Activated naive CD4-positive, alpha-beta T cell treated with anti-CD3 and anti-CD28 coated beads, Interleukin-2, amount 50 U/mL, for 24 hours (primary cell): ENCODE data around the gene ANKRD22.
A peak's percentile ranks its signal among the peaks of the same experiment; 100 is the strongest.

Experiments used
- H3K27ac Mint-ChIP-seq: one replicate; pipeline ENCODE4 v1.8.0; 2021; ENCODE audit warnings: mild to moderate bottlenecking, mixed read lengths
- H3K27me3 Mint-ChIP-seq: one replicate; pipeline ENCODE4 v1.8.0; 2021; ENCODE audit warnings: mixed read lengths
- H3K36me3 Mint-ChIP-seq: one replicate; pipeline ENCODE4 v1.8.0; 2021; ENCODE audit warnings: mixed read lengths
- H3K4me1 Mint-ChIP-seq: one replicate; pipeline ENCODE4 v1.8.0; 2021; ENCODE audit warnings: mixed read lengths
- H3K4me3 Mint-ChIP-seq: one replicate; pipeline ENCODE4 v1.8.0; 2021; ENCODE audit warnings: mild to moderate bottlenecking, mixed read lengths
- H3K9me3 Mint-ChIP-seq: one replicate; pipeline ENCODE4 v1.8.0; 2021; ENCODE audit warnings: mixed read lengths

Gene ANKRD22

DNA sequence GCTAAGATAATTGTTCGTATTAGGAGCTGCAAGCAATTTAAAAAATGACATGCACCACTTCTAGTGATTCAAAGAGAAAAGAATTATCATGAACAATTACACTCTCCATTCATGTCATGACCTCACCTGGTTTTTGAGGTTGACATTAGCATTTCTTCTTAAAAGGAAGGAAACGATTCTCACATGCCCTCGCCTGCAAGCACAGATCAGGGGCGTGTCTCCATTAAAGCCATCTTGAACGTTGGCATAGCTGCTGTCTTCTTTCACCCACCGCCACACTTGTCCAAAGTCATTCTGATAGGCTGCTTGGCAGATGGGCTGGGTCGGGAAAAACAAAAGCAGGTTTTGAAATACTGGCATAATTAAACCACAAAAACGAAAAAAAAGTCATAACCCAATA, 19.9 kb downstream of the ANKRD22 start:
- no peaks in the 10 kb centered on the region for H3K36me3 Mint-ChIP-seq
- H3K27ac Mint-ChIP-seq = no peak overlapping the region
- H3K9me3 Mint-ChIP-seq = no peaks in the 10 kb centered on the region
- no peak overlapping the region for H3K4me3 Mint-ChIP-seq
- H3K4me1 Mint-ChIP-seq = peaks cover 54% of the 10 kb centered on the region
- H3K27me3 Mint-ChIP-seq = no peaks in the 10 kb centered on the region

DNA sequence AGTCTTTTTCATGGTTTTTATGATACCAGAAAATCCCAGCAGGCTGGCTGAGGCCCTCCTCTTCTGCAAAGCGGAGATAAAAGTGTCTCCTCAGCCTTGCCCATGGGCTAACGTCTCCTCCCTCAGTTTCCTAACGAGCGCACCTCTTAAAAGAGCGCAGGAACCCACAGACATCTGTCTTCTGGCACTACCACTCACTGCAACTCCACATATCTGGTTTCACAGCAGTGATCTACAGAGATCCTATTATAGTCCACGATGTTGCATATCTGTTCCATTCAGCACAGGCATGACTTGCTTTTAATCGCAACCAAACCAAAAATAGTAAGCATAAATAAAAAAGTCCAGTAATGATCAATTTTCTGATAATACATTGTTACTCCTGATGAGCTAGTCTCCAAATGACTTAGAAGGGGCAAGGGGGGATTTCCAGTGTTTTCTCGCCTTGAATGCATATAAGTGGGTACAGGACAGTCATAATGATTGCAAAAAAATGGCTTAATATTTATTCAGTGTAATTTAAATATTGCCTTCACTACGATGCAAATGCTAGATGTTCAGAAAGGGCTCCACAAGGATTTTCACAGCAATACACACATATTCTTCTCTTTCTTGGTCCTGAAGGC, 20.9 kb downstream of the ANKRD22 start:
- H3K36me3 Mint-ChIP-seq = no peaks in the 10 kb centered on the region

DNA sequence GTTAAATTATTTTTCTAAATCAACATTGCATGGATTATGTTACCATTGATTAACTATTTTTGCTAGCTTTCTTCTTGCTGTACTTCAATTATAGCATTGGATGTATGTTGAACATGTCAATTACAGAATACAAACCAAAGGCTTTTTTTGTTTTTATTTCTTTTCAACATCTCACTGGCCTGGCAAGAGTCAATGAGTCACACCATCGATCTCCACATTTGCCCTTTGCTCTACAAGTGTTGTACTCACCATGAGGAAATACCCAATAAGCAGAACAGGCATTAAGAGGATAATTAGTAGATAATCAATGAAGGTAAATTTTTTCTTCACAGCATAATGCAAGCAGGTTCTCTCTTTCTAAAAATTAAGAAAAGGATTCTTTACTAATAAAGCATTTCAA, 23.3 kb downstream of the ANKRD22 start:
- Mint-ChIP-seq H3K27ac (no peak overlapping the region), H3K4me3 (no peak overlapping the region), H3K27me3 (no peaks in the 10 kb centered on the region), H3K36me3 (peaks cover 3% of the 10 kb centered on the region), H3K4me1 (peaks cover 74% of the 10 kb centered on the region), H3K9me3 (peaks cover 4% of the 10 kb centered on the region)

More for the DNA sequence above, 20.9 kb downstream of the ANKRD22 start:
- Mint-ChIP-seq H3K4me3 (no peak overlapping the region), H3K9me3 (no peaks in the 10 kb centered on the region), H3K27me3 (no peaks in the 10 kb centered on the region), H3K4me1 (peaks cover 63% of the 10 kb centered on the region), H3K27ac (no peak overlapping the region)

DNA sequence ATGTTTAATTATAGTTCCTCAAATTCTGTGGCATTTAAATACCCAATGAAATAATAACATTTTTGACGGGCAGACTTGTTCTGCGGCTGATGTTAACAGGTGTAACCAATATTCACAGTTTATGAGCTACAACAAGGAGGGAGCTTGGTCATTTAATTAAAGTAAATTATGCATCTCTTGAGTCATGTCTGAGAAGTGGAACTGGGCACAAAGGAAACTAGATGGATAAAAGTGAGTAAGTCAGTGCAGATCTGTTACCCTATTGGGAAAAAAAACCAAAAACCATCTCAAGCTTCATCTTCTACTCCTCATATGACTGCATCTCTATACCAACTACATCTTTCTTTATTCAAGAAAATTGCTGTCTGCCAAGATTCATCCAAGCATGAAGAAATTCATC, 24.0 kb downstream of the ANKRD22 start:
- H3K27ac Mint-ChIP-seq = peak overlapping the region; percentile 14
- peaks cover 3% of the 10 kb centered on the region for H3K36me3 Mint-ChIP-seq
- H3K4me1 Mint-ChIP-seq = peaks cover 74% of the 10 kb centered on the region

DNA sequence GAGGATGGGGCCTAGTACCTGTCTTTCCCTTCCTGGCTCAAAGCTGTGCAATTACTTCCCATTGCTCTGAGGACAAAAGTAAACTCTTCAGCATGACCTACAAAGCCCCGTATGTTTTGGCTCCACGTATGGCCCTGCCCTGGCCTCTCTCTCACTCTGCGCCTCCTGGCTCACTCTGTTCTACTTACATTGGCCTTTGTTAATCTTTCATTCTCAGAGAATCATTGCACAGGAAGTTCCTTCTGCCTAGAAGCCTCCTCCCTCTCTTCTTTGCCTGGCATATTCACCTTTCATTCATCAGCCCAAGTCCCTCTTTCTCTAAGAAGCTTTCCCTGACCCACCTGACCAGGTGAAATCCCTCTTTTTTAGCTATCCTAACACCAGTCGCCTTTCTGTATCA, 25.3 kb downstream of the ANKRD22 start:
- H3K27me3 Mint-ChIP-seq = no peaks in the 10 kb centered on the region
- H3K27ac Mint-ChIP-seq = peak overlapping the region; percentile 89
- peaks cover 77% of the 10 kb centered on the region for H3K4me1 Mint-ChIP-seq
- peaks cover 4% of the 10 kb centered on the region for H3K9me3 Mint-ChIP-seq
- peak overlapping the region; percentile 40 for H3K4me3 Mint-ChIP-seq
- peaks cover 3% of the 10 kb centered on the region for H3K36me3 Mint-ChIP-seq

More for the DNA sequence above, 24.0 kb downstream of the ANKRD22 start:
- no peak overlapping the region for H3K4me3 Mint-ChIP-seq
- peaks cover 4% of the 10 kb centered on the region for H3K9me3 Mint-ChIP-seq
- no peaks in the 10 kb centered on the region for H3K27me3 Mint-ChIP-seq

DNA sequence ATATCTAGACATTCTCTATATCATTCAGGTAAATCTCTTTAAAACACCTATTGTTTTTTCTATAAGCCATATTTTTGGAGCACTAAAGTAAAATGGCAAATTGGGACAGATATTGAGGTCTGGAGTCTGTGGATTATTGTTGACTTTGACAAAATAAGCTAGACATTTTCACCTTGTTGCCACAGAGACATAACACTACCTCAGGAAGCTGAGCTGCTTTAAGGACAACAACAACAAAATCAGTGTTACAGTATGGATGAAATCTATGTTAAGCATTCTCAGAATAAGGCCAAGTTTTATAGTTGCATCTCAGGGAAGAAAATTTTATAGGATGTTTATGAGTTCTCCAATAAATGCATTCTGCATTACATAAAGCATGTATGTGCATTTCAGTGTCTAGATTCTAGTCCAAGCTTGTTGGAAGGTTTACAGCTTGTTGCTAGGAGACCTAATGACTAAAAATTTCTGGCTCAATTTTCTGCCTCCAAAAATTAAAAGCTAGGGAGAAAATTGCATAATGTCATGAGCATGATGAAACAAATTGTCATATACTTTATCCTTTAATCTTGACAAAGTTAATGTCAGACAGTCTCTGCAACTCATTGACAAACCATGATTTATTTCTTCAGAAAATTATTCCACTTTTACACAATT, 30.8 kb downstream of the ANKRD22 start:
- peaks cover 65% of the 10 kb centered on the region for H3K4me1 Mint-ChIP-seq
- peaks cover 3% of the 10 kb centered on the region for H3K36me3 Mint-ChIP-seq
- peaks cover 4% of the 10 kb centered on the region for H3K9me3 Mint-ChIP-seq
- H3K4me3 Mint-ChIP-seq = no peak overlapping the region
- H3K27me3 Mint-ChIP-seq = no peaks in the 10 kb centered on the region
- peak overlapping the region; percentile 47 for H3K27ac Mint-ChIP-seq

DNA sequence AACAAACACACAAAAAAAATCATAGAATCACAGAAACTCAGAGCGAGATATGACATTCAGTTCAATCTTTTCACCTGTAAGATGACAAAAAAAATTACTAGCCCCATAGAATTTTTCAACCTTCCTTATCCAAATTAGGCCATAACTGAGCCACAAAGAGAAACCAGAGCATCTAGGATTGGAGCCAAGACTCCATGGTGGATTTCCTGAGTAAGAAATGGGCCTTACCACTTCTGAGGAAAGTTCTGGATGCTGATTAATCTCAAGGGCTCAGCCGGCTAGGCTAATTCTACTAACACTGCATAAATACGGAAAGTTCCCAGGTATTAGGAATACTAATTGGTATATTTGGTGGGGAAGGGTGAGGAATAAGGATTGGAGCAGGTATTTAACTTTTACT, 32.4 kb downstream of the ANKRD22 start:
- Mint-ChIP-seq H3K36me3 (peaks cover 3% of the 10 kb centered on the region), H3K4me1 (peaks cover 68% of the 10 kb centered on the region), H3K27ac (no peak overlapping the region), H3K9me3 (peaks cover 4% of the 10 kb centered on the region), H3K4me3 (no peak overlapping the region), H3K27me3 (no peaks in the 10 kb centered on the region)

DNA sequence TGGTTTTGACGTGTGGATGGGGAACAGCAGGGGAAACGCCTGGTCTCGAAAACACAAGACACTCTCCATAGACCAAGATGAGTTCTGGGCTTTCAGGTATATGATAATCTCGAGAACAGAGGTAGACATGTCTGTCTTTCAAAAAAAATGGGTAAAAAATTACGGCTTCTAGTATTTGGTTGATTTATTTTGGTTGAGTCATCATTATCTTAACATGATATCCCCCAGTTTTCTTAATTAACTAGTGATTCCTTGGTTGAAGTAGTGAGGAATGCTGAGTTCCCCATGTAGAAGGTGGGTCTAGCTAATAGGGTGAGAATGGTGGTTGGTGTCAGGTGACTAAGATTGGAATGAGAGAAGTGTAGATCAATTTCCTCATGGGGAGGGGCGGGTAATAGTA, 38.4 kb downstream of the ANKRD22 start:
- Mint-ChIP-seq H3K27ac (no peak overlapping the region), H3K9me3 (no peaks in the 10 kb centered on the region), H3K36me3 (no peaks in the 10 kb centered on the region), H3K27me3 (no peaks in the 10 kb centered on the region), H3K4me1 (peaks cover 50% of the 10 kb centered on the region), H3K4me3 (no peak overlapping the region)

DNA sequence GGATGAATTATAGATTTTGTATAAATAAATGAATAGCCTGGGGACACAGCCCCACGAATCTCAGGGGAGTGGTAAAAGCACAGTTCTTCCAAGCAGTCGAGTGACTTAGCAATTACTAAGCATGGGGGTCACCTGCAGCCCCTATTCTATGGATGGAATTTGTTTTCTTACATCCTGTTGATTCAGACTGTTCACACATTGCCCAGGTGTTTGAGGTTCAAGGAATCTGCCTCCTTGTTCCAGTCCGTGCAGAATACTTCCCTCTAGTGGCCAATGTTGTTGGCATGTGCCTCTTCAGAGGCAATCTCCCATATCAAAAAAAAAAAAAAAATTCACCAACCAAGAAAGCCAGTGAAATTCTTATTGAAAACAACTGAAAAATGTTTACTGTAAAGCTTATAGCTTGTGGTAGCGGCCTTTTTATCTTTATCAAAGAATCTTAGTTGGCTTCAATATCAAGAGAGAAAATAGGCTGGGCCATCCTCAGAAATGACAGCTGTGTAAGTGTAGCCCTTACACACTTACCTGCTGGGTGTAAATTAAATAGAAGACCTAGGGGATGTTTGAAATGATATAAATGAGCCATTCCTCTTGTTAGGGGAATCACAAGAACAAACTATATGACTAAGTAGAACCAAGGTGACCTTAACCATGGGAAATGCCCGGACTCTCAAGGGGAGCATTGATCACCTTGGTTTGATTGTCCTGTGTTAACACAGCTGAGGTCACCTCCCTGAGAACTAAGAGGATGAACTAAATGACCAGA, 41.3 kb downstream of the ANKRD22 start:
- H3K4me3 Mint-ChIP-seq = no peak overlapping the region
- no peaks in the 10 kb centered on the region for H3K27me3 Mint-ChIP-seq
- H3K9me3 Mint-ChIP-seq = no peaks in the 10 kb centered on the region
- no peaks in the 10 kb centered on the region for H3K36me3 Mint-ChIP-seq
- H3K27ac Mint-ChIP-seq = peak overlapping the region; percentile 33
- H3K4me1 Mint-ChIP-seq = peaks cover 29% of the 10 kb centered on the region

DNA sequence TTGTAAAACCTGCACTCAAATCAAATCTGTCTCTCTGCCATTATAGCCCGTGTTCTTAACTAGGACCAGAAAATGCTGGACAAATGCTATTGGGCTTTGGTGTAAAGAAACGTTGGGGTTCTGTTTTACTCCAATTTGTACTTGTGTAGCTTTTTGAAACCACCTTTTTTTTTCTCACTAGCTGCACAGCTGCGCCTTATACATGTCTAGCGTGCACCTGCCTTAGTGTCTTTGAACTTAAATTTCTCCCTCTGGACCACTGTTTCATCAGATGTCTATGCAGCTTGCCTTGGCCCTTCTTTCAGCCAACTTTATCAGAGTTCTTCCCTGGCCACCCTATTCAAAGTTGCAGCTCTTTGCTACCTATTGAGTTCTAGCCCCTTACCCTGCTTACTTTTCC, 42.0 kb downstream of the ANKRD22 start:
- no peak overlapping the region for H3K27ac Mint-ChIP-seq

DNA sequence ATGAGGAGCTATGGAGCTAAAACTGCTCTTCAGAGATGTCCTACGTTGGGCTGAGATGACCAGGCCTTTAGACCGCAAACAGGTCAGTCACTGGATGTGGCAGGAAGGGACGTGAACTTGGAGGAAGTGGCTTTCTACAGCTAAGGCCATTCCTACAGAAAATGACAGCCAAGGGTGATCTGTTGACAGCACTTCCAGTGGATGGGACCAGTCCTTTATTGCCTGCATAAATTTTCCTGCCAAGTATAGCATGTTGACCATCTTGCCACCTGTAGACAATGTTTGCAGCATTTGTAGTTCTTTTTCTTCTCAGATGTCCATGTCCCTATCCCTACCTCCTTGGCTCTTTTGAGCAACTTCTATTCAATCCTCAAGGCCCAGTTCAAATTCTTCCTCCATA, 45.7 kb downstream of the ANKRD22 start:
- H3K4me1 Mint-ChIP-seq = peaks cover 15% of the 10 kb centered on the region
- no peak overlapping the region for H3K4me3 Mint-ChIP-seq
- no peaks in the 10 kb centered on the region for H3K36me3 Mint-ChIP-seq
- no peaks in the 10 kb centered on the region for H3K9me3 Mint-ChIP-seq
- no peak overlapping the region for H3K27ac Mint-ChIP-seq
- H3K27me3 Mint-ChIP-seq = no peaks in the 10 kb centered on the region

More for the DNA sequence above, 42.0 kb downstream of the ANKRD22 start:
- no peaks in the 10 kb centered on the region for H3K36me3 Mint-ChIP-seq
- H3K4me1 Mint-ChIP-seq = peaks cover 22% of the 10 kb centered on the region
- no peaks in the 10 kb centered on the region for H3K9me3 Mint-ChIP-seq
- H3K27me3 Mint-ChIP-seq = no peaks in the 10 kb centered on the region
- H3K4me3 Mint-ChIP-seq = no peak overlapping the region

DNA sequence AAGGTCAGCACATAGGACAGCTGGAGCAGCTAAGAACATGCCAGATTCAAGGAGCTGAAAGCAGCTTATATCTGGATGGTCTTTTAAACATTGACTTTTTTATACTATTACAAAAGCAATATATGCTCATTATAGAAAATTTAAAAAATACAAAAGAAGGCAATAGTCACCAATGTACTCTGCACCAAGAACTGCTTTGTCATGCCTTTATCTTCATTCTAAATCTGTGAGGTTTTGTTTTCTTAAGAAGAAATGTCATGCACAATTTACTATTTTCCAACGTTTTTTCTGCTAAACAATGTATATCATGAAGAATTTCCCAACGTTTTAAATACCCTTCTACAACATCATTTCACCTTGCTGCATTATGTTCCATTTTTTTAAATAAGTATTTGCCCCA, 46.3 kb downstream of the ANKRD22 start:
- Mint-ChIP-seq H3K27ac (no peak overlapping the region), H3K4me1 (peaks cover 10% of the 10 kb centered on the region), H3K4me3 (no peak overlapping the region), H3K9me3 (no peaks in the 10 kb centered on the region), H3K36me3 (no peaks in the 10 kb centered on the region), H3K27me3 (no peaks in the 10 kb centered on the region)

DNA sequence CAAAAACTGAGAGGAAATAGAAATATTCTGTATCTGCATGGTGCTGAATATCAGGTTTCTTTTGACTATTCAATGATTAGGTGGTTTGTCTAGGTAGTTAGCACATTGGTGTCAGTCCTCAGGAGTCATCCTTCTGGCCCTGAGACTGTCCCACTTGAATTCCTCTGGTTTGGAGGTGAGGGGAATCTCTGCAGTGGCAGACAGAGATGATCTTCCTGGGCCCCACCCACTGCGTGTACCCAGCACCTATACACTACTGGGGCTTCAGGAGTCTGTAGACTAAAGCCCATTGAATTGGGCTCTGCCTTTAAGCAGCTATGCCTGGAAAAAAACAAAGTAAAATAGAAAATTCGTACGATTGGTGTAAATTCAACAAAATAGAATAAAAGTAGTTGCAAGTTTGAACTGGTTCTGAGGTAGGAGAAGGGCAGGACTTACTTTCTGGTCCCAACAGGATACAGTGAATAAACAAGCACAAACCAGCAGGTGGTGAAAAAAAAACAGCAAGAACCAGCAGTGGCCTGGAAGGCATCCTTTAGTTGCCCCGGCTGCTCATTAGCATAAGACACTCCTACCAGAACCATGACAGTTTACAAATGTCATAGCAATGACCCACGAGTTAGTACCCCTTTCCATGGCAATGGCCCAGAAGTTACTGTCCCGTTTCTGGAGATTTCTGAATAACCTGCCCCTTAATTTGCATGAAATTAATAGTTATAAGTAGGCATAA, 47.4 kb downstream of the ANKRD22 start:
- Mint-ChIP-seq H3K27ac (no peak overlapping the region), H3K9me3 (no peaks in the 10 kb centered on the region), H3K4me3 (no peak overlapping the region), H3K36me3 (no peaks in the 10 kb centered on the region), H3K4me1 (peaks cover 3% of the 10 kb centered on the region), H3K27me3 (no peaks in the 10 kb centered on the region)

DNA sequence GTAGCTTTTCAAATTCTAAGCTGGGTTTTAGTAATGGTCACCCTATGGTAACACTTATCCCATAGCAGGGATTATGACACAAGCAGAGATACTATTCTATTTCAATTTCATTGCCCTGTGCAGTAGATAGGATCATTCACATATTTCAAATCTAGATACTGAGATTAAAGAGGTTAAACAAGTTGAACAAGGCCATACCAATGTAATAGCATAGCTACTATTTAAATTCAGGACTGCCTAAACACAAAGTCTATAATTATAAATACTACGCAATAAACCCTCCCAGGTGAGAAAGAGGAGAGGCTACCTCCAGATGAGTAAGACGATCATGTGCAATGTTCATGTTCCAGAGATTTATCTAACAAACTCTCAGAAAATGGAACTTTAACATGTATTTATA, 48.0 kb downstream of the ANKRD22 start:
- Mint-ChIP-seq H3K36me3 (no peaks in the 10 kb centered on the region), H3K4me1 (peaks cover 3% of the 10 kb centered on the region), H3K4me3 (no peak overlapping the region), H3K27me3 (no peaks in the 10 kb centered on the region), H3K27ac (no peak overlapping the region), H3K9me3 (no peaks in the 10 kb centered on the region)

DNA sequence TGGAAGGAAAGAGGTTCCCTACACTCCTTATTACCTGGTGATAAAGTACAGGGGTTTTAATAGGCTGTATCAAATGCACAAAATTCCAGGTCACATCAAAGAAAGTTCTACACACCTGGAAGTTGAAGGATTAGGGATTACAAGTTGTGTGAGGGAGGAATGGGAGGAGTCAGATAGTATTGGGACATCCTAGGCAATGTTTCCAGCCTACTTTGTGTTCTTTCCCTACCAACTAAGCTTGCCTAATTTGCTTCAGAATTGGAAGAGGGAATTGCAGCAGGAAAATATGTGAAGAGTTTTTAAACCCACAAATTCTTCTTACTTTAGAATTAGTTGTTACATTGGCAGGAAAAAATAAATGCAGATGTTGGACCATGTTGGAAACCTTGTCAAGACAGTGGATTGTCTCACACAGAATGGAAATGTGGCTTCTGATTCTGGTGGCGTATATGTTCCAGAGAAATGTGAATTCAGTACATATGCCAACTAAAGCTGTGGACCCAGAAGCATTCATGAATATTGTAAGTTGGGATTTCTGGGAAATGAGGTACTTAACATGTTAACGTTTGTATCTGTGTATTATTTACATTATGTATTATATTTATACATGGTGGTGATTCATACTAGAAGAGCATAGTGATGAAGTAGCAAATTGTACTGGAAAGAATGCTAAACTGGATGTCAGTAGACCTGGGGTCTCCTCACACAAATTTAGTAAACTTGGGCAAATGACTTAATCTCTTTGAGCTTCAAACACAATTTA, 48.9 kb downstream of the ANKRD22 start, which contains the start of gene LIPM:
LIPM (plus strand) TSS at position 208 of the 763 bp plus-strand sequence; CDS start at position 375, 167 bp downstream.
- no peak within 1 kb of the TSS for H3K4me3 Mint-ChIP-seq
- H3K36me3 Mint-ChIP-seq = no peaks in the 10 kb centered on the region
- H3K27me3 Mint-ChIP-seq = no peaks in the 10 kb centered on the region
- no peaks in the 10 kb centered on the region for H3K9me3 Mint-ChIP-seq
- peaks cover 3% of the 10 kb centered on the region for H3K4me1 Mint-ChIP-seq
- no peak within 1 kb of the TSS for H3K27ac Mint-ChIP-seq
